Naive thymus-derived CD4-positive, alpha-beta T cell (primary cell): ENCODE measurements around the gene PPP4R1. TPM values are rescaled to one million over a fixed set of nuclear protein-coding genes. Genes with fewer than 3 reads are reported as not detected.
A peak's percentile ranks its signal among the peaks of the same experiment; 100 is the strongest.
"Not testable (repeated sequence)": the region's sequence is repeated elsewhere in the genome, so short reads cannot be mapped to it uniquely, and the experiment has no call there.

Source experiments
- ATAC-seq: fragments of 150-1000 bp; cut with Tn5 transposase; 2 replicates; pipeline ENCODE4 v1.10.0; 2021; ENCODE audit warnings: mild to moderate bottlenecking, moderate library complexity
- CTCF ChIA-PET: fragments of 350-600 bp; sonication (Branson Sonifier 250); formaldehyde crosslinking; loops from one replicate; lab custom pipeline; 2021; ENCODE audit warnings: antibody characterized with exemption; lab: Charles Lee
- POLR2A ChIA-PET: fragments of 350-600 bp; sonication (Branson Sonifier 250); formaldehyde crosslinking; loops from one replicate; lab custom pipeline; 2021; ENCODE audit warnings: antibody characterized with exemption, inconsistent platforms; lab: Charles Lee
- DNase-seq, 9 donors: peaks; one replicate each; pipeline versions ENCODE4 v3.0.0 to v3.0.0-alpha.2; 2020 to 2022; ENCODE audit warnings: mixed read lengths in 1 of 9
- H3K27ac ChIP-seq: one replicate; pipeline ENCODE4 v1.7.0; 2013; ENCODE audit warnings: mild to moderate bottlenecking, low read depth, low read length, moderate library complexity
- H3K27me3 ChIP-seq, 2 donors: one replicate each; pipeline ENCODE4 v1.7.0; 2013; ENCODE audit warnings: low read length in 2 of 2, mild to moderate bottlenecking in 2 of 2, moderate library complexity in 2 of 2; ENCODE audit not compliant: control insufficient read depth in 2 of 2, insufficient read depth in 2 of 2
- H3K36me3 ChIP-seq, 3 experiments: 1 replicate in 2 of 3; 2 replicates in 1 of 3; pipeline ENCODE4 v1.7.0; 2013; ENCODE audit warnings: low read length in 3 of 3, mild to moderate bottlenecking in 3 of 3, moderate library complexity in 1 of 3; ENCODE audit not compliant: insufficient read depth in 3 of 3, control insufficient read depth in 2 of 3
- H3K4me1 ChIP-seq, 2 donors: one replicate each; pipeline ENCODE4 v1.7.0; 2013; ENCODE audit warnings: low read length in 2 of 2, mild to moderate bottlenecking in 2 of 2, moderate library complexity in 1 of 2; ENCODE audit not compliant: control insufficient read depth in 2 of 2, insufficient read depth in 2 of 2
- H3K4me3 ChIP-seq: 2 replicates; pipeline ENCODE4 v1.7.0; 2013; ENCODE audit warnings: mild to moderate bottlenecking, low read length
- H3K9me3 ChIP-seq, 3 experiments: 1 replicate in 2 of 3; 2 replicates in 1 of 3; pipeline ENCODE4 v1.7.0; 2013; ENCODE audit warnings: low read length in 3 of 3; ENCODE audit not compliant: control insufficient read depth in 2 of 3
- H3K27ac Mint-ChIP-seq, 9 donors: one replicate each; pipeline ENCODE4 v1.8.0; 2020 to 2022; ENCODE audit warnings: mixed read lengths in 9 of 9, mild to moderate bottlenecking in 8 of 9, moderate library complexity in 5 of 9, inconsistent platforms in 2 of 9
- H3K27me3 Mint-ChIP-seq, 5 donors: one replicate each; pipeline ENCODE4 v1.8.0; 2021 to 2022; ENCODE audit warnings: mixed read lengths in 5 of 5, mild to moderate bottlenecking in 1 of 5
- H3K36me3 Mint-ChIP-seq, 5 donors: one replicate each; pipeline ENCODE4 v1.8.0; 2020 to 2022; ENCODE audit warnings: mixed read lengths in 5 of 5, mild to moderate bottlenecking in 3 of 5, inconsistent platforms in 1 of 5
- H3K4me1 Mint-ChIP-seq, 7 donors: one replicate each; pipeline ENCODE4 v1.8.0; 2020 to 2022; ENCODE audit warnings: mixed read lengths in 7 of 7, mild to moderate bottlenecking in 3 of 7, inconsistent platforms in 1 of 7
- H3K4me3 Mint-ChIP-seq, 10 donors: one replicate each; pipeline ENCODE4 v1.8.0; 2020 to 2022; ENCODE audit warnings: mild to moderate bottlenecking in 10 of 10, mixed read lengths in 10 of 10, moderate library complexity in 6 of 10, inconsistent platforms in 2 of 10
- H3K9me3 Mint-ChIP-seq, 11 donors: one replicate each; pipeline ENCODE4 v1.8.0; 2020 to 2022; ENCODE audit warnings: mixed read lengths in 11 of 11, mild to moderate bottlenecking in 4 of 11, inconsistent platforms in 1 of 11, moderate library complexity in 1 of 11
- intact Hi-C, 2 donors: fragments of 100-400 bp; cut with micrococcal nuclease; formaldehyde crosslinking; loops; one replicate each; pipeline ENCODE4 v1.15.1; 2023
- polyA plus RNA-seq, 2 donors: library from polyadenylated mRNA; unstranded; fragments of 300-500 nt; fragmentation: Illumina TruSeq; gene quantifications; one replicate each; pipeline ENCODE4 v1.2.3, GENCODE V29; 2021
- total RNA-seq, 6 experiments: library from RNA in 5 of 6; stranded (reverse) in 5 of 6; gene quantifications; 1 replicate in 5 of 6; 2 replicates in 1 of 6; pipeline ENCODE4 v1.2.3 and lab custom pipeline; 2021 to 2026

The PPP4R1 gene
- total and polyA plus RNA-seq, 7 experiments from 2014 or later: 5.5 to 54.6 (median 36.7) TPM

DNA sequence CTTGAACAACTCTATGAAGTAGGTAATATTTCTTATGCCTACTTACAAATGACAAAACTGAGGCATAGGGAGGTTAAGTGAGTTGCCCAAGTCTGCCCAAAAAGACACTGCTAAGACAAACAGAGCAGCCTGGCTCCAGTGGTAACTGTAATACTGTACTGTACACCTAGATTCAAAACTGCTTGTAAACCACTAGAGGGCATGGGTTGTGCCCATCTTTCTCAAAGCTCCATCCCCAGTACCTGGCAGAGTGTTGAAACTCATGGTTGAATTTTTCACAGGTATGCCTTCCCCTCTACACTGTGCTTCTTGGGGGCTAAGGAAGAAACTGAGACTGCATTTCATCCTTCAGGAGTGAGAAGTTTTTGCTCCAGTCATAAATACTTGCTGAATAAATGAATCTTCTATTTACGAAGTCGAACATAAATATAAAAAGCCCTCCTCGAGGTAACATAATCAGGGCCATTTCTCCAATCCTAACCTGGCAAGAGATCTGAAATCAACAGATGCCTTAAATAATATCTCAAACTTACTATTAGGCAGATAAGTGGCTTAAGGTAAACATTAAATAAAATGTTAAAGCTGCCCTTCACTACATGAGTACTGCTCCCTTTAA lies 2.0 kb downstream of the PPP4R1 start:
- DNase-seq (peak in 7 of 9 donors; percentile 11 to 56 (median 49)), ATAC-seq (peak; percentile 76)
- no peaks in the 10 kb centered on the region for H3K27me3 ChIP-seq
- no peaks in the 10 kb centered on the region for H3K36me3 ChIP-seq
- no peaks in the 10 kb centered on the region for H3K9me3 ChIP-seq
- no peaks in the 10 kb centered on the region for H3K9me3 Mint-ChIP-seq
- peak overlapping the region in 8 of 9 donors; percentile 8 to 94 (median 45) for H3K27ac Mint-ChIP-seq
- H3K4me1 Mint-ChIP-seq: peaks cover 37 to 60% (median 48%) of the 10 kb centered on the region in 7 donors
- H3K4me1 ChIP-seq: peaks cover 12 to 17% of the 10 kb centered on the region in 2 donors
- peaks cover 3 to 13% (median 8%) of the 10 kb centered on the region in 5 donors for H3K36me3 Mint-ChIP-seq
- peak overlapping the region; percentile 23 to 99 (median 50) for H3K4me3 Mint-ChIP-seq
- H3K27ac ChIP-seq: no peak overlapping the region
- H3K27me3 Mint-ChIP-seq: peaks cover 0 to 3% (median 0%) of the 10 kb centered on the region in 5 donors
- ChIA-PET POLR2A (no interaction called here), CTCF (interaction anchor here (0.6 to 1.2 kb wide), 6 partner anchors 9 to 1014 kb away, joined by 3 to 6 read pairs (median 3); no protein-coding TSS in a partner anchor)
- H3K4me3 ChIP-seq: no peak overlapping the region
- intact Hi-C loops: loop anchor here (1.0 to 10.0 kb wide), 16 partner anchors 49 to 1008 kb away; partner anchors contain the start of genes ANKRD12 (in 2 of the 2), MTCL1 (in 1 of the 2), NAPG (in 1 of the 2) and NDUFV2 (in 1 of the 2)

DNA sequence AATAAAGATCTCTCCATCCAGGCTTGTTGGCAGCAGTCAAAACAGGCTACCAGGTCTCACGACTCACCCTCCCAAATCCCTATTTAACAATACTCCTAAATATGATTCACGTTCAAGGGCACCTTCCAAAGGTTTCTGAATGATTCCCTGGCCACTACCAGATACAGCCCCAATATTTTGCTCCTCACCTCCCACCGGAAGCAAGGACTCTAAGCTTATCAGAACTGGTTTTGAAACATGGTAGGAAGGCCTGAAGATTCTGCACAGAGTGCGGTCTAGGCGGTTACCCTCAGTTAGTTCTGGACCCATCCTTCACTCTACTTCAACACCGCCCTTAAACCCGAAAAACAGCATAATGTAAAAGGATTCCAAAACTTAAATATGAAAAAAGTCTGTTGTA lies 5.2 kb downstream of the PPP4R1 start:
- no peaks in the 10 kb centered on the region for H3K27me3 ChIP-seq
- H3K27ac ChIP-seq: no peak overlapping the region
- H3K36me3 Mint-ChIP-seq: peaks cover 3 to 20% (median 9%) of the 10 kb centered on the region in 5 donors
- H3K27ac Mint-ChIP-seq: peak overlapping the region in 1 of 9 donors; percentile 2
- H3K4me1 Mint-ChIP-seq: peaks cover 39 to 54% (median 48%) of the 10 kb centered on the region in 7 donors
- H3K9me3 ChIP-seq: no peaks in the 10 kb centered on the region
- DNase-seq (no peak), ATAC-seq (no peak)
- no peaks in the 10 kb centered on the region for H3K36me3 ChIP-seq
- no peak overlapping the region for H3K4me3 Mint-ChIP-seq
- no peak overlapping the region for H3K4me3 ChIP-seq
- no peaks in the 10 kb centered on the region for H3K27me3 Mint-ChIP-seq
- POLR2A ChIA-PET: no interaction called here
- no peaks in the 10 kb centered on the region for H3K9me3 Mint-ChIP-seq
- peaks cover 12% of the 10 kb centered on the region in 2 donors for H3K4me1 ChIP-seq
- intact Hi-C loops: no loop called here
- CTCF ChIA-PET: no interaction called here

DNA sequence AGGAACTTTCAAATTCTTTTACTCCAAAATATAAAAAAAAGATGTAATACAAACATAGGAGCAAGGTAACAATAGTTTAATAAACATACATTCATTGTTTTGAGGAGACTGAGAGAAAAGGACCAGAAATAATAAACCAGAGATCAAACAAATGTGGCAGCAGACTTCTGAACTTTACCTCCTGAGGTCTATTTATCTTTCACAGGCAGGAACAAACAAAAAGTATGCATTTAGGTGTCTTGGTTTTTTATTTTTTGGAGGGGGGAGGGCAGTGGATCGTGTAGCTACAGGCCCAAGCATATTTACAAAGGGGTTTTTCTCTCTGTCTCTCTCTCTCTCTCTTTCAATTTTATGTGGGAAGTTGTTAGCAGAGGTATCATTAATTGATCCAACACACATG lies 5.6 kb downstream of the PPP4R1 start:
- H3K27me3 ChIP-seq: no peaks in the 10 kb centered on the region
- Mint-ChIP-seq H3K9me3 (no peaks in the 10 kb centered on the region), H3K27me3 (no peaks in the 10 kb centered on the region), H3K4me1 (peaks cover 41 to 58% (median 49%) of the 10 kb centered on the region in 7 donors), H3K36me3 (peaks cover 3 to 20% (median 9%) of the 10 kb centered on the region in 5 donors), H3K4me3 (no peak overlapping the region), H3K27ac (peak overlapping the region in 4 of 9 donors; percentile 2 to 36 (median 16))
- H3K4me1 ChIP-seq: peaks cover 12% of the 10 kb centered on the region in 2 donors
- ChIA-PET POLR2A (no interaction called here), CTCF (no interaction called here)
- ATAC-seq: no peak
- no peaks in the 10 kb centered on the region for H3K9me3 ChIP-seq
- H3K4me3 ChIP-seq: no peak overlapping the region
- no peak for DNase-seq
- no peak overlapping the region for H3K27ac ChIP-seq
- intact Hi-C loops: no loop called here
- no peaks in the 10 kb centered on the region for H3K36me3 ChIP-seq

DNA sequence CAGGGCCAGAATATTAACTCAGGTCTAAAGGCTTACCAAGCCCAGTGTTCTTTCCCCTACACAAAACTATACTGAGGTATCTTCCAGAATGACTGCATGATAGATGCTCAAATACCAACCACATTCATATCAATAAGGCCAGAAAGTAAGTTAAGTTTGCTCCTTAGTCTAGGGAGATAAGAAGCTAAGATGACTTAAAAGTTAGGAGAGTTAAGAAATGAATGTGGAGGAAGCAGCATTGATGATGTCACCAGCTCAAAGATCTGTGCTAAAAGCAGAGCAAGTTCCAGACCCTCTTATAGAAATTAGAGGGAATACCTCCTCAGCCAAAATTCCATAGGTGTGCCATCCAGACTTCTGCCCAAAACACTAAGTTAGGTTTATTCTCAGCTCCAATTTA lies 6.1 kb downstream of the PPP4R1 start:
- H3K9me3 Mint-ChIP-seq: peaks cover 0 to 2% (median 0%) of the 10 kb centered on the region in 11 donors
- no peak overlapping the region for H3K27ac ChIP-seq
- no peak overlapping the region for H3K4me3 Mint-ChIP-seq
- ATAC-seq: no peak
- CTCF ChIA-PET: no interaction called here
- H3K36me3 ChIP-seq: no peaks in the 10 kb centered on the region
- DNase-seq: no peak
- H3K4me1 ChIP-seq: peaks cover 8 to 11% of the 10 kb centered on the region in 2 donors
- peaks cover 3 to 20% (median 9%) of the 10 kb centered on the region in 5 donors for H3K36me3 Mint-ChIP-seq
- no peak overlapping the region for H3K4me3 ChIP-seq
- H3K27me3 ChIP-seq: no peaks in the 10 kb centered on the region
- H3K9me3 ChIP-seq: no peaks in the 10 kb centered on the region
- peak overlapping the region in 3 of 9 donors; percentile 2 to 36 (median 26) for H3K27ac Mint-ChIP-seq
- POLR2A ChIA-PET: no interaction called here
- no peaks in the 10 kb centered on the region for H3K27me3 Mint-ChIP-seq
- intact Hi-C loops: no loop called here
- peaks cover 37 to 54% (median 45%) of the 10 kb centered on the region in 7 donors for H3K4me1 Mint-ChIP-seq

DNA sequence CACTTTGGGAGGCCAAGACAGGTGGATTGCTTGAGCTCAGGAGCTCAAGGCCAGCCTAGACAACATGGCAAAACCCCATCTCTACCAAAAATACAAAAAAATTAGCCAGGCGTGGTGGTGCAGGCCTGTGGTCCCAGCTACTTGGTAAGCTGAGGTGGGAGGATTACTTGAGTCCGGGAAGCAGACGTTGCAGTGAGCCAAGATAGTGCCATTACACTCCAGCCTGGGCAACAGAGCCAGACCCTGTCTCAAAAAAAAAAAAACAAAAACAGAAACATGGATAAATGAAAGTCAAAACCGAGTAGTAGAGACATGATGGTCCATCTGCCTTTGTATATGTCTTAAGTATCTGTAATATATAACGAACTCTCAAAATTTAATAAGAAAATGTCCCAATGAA lies 7.2 kb downstream of the PPP4R1 start:
- H3K9me3 ChIP-seq, intact Hi-C loops, DNase-seq, H3K4me1 ChIP-seq, H3K4me3 Mint-ChIP-seq, H3K27ac Mint-ChIP-seq, H3K27ac ChIP-seq, H3K27me3 Mint-ChIP-seq, CTCF ChIA-PET, POLR2A ChIA-PET, H3K36me3 ChIP-seq, ATAC-seq, H3K4me3 ChIP-seq, H3K27me3 ChIP-seq, H3K9me3 Mint-ChIP-seq: not testable (repeated sequence)
- Mint-ChIP-seq H3K4me1 (peaks cover 28 to 43% (median 34%) of the 10 kb centered on the region in 7 donors), H3K36me3 (peaks cover 7 to 23% (median 13%) of the 10 kb centered on the region in 5 donors)

DNA sequence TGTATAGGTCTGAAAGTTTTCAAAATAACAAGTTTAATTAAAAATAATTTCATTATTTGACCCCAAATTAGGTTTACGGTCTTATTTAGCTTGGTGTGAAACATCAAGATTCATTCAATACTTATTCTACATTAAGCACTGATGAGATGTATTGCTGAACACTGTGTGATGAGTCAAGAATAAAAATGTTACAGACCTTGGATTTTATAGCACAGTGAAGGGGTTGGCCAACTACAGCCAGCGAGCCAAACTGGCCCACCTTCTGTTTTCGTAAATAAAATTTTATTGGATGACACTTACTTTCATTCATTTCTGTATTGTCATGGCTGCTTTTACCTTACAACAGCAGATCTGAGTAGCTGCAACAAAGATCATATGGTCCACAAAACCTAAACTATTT lies 8.3 kb downstream of the PPP4R1 start:
- no peaks in the 10 kb centered on the region for H3K4me1 ChIP-seq
- H3K9me3 ChIP-seq: no peaks in the 10 kb centered on the region
- peaks cover 0 to 12% (median 3%) of the 10 kb centered on the region in 11 donors for H3K9me3 Mint-ChIP-seq
- no peak for DNase-seq
- no peaks in the 10 kb centered on the region for H3K36me3 ChIP-seq
- intact Hi-C loops: no loop called here
- no peak overlapping the region for H3K4me3 Mint-ChIP-seq
- ChIA-PET CTCF (no interaction called here), POLR2A (no interaction called here)
- ATAC-seq: no peak
- H3K27ac ChIP-seq: no peak overlapping the region
- peaks cover 23 to 37% (median 27%) of the 10 kb centered on the region in 7 donors for H3K4me1 Mint-ChIP-seq
- H3K4me3 ChIP-seq: no peak overlapping the region
- peaks cover 1 to 24% (median 8%) of the 10 kb centered on the region in 5 donors for H3K36me3 Mint-ChIP-seq
- H3K27me3 Mint-ChIP-seq: no peaks in the 10 kb centered on the region
- no peaks in the 10 kb centered on the region for H3K27me3 ChIP-seq
- H3K27ac Mint-ChIP-seq: no peak overlapping the region
